ENCODE data around the gene HDAC9.

Gene HDAC9

DNA sequence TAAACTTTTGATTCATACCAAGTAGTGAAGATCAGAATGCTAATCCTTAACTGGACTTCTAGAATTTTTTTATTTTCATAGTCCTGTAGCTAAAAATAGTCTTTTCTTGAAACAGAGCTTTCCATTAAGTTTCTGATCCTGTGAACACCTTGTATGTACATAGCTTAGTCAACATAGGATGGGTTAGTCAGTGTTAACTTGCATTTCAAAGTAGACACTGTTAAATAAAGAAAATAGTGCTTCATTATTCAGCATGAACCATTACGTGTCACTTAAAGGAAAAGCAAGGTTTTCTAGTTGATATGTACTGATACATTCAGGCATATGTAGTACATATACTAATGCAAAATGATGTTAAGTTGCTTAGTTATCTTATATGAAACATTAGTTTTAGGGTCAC, 7.5 kb upstream of the HDAC9 start:
- Histone ChIP-seq H3K9me3 (ENCODE audit: insufficient read depth, low read depth, low read length) (no peaks in the 10 kb centered on the region), H3K4me2 (ENCODE audit: low read depth, low read length, poor library complexity, severe bottlenecking) (peak overlapping the region; percentile 47), H3K9ac (ENCODE audit: low read depth, low read length, poor library complexity, severe bottlenecking) (no peak overlapping the region), H3K9me2 (replicated peaks; ENCODE audit: low read depth, low read length) (no peaks in the 10 kb centered on the region), H4K20me1 (ENCODE audit: insufficient read depth, low read length, poor library complexity, severe bottlenecking) (no peaks in the 10 kb centered on the region), H3K4me3 (ENCODE audit: low read length, poor library complexity, severe bottlenecking) (no peak overlapping the region), H3K27me3 (ENCODE audit: insufficient read depth, low read length, poor library complexity, severe bottlenecking) (no peaks in the 10 kb centered on the region), H3F3A (ENCODE audit: low read depth) (no peaks in the 10 kb centered on the region), H3K79me2 (ENCODE audit: insufficient read depth, low read length) (peaks cover 40% of the 10 kb centered on the region), H3K36me3 (ENCODE audit: insufficient read depth, low read length) (no peaks in the 10 kb centered on the region), H3K4me1 (ENCODE audit: insufficient read depth, low read length, poor library complexity, severe bottlenecking) (peaks cover 2% of the 10 kb centered on the region), H2AFZ (ENCODE audit: low read length) (no peak overlapping the region)
- TF ChIP-seq, protein P1, sequence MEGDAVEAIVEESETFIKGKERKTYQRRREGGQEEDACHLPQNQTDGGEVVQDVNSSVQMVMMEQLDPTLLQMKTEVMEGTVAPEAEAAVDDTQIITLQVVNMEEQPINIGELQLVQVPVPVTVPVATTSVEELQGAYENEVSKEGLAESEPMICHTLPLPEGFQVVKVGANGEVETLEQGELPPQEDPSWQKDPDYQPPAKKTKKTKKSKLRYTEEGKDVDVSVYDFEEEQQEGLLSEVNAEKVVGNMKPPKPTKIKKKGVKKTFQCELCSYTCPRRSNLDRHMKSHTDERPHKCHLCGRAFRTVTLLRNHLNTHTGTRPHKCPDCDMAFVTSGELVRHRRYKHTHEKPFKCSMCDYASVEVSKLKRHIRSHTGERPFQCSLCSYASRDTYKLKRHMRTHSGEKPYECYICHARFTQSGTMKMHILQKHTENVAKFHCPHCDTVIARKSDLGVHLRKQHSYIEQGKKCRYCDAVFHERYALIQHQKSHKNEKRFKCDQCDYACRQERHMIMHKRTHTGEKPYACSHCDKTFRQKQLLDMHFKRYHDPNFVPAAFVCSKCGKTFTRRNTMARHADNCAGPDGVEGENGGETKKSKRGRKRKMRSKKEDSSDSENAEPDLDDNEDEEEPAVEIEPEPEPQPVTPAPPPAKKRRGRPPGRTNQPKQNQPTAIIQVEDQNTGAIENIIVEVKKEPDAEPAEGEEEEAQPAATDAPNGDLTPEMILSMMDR (conservative IDR thresholded peaks at IDR 0.05; ENCODE audit: low read length) = no peak

DNA sequence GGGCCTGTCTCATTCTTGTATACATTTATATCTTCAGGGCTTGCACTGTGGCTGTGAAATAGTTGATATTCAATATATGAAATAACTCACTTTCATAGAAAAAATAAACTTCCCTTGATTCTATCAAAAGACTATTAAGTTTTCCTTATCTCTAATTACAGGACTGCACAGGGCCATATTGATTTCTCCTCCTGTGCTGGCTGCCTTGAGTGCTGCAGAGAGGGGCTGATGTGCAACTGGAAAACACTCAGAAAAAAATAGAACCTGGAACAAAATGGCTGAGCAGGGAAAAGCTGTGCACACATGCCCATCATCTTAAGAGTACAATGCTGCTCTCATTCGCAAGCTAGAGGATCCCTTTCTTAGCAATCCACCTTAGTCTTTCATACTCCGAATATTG, 5.9 kb upstream of the HDAC9 start:
- TF ChIP-seq, protein P1 (conservative IDR thresholded peaks at IDR 0.05; ENCODE audit: low read length) = no peak
- no peak for TF ChIP-seq EZH2phosphoT487 (IDR thresholded peaks at IDR 0.05; ENCODE audit: borderline replicate concordance)
- H2AFZ ChIP-seq (ENCODE audit: low read length) = no peak overlapping the region
- no peaks in the 10 kb centered on the region for H3K36me3 ChIP-seq (ENCODE audit: insufficient read depth, low read length)
- H3K4me2 ChIP-seq (ENCODE audit: low read depth, low read length, poor library complexity, severe bottlenecking) = no peak overlapping the region
- peaks cover 44% of the 10 kb centered on the region for H3K79me2 ChIP-seq (ENCODE audit: insufficient read depth, low read length)
- H4K20me1 ChIP-seq (ENCODE audit: insufficient read depth, low read length, poor library complexity, severe bottlenecking) = peaks cover under 1% of the 10 kb centered on the region
- no peaks in the 10 kb centered on the region for H3F3A ChIP-seq (ENCODE audit: low read depth)
- H3K4me3 ChIP-seq (ENCODE audit: low read length, poor library complexity, severe bottlenecking) = no peak overlapping the region
- no peaks in the 10 kb centered on the region for H3K9me2 ChIP-seq (replicated peaks; ENCODE audit: low read depth, low read length)
- H3K4me1 ChIP-seq (ENCODE audit: insufficient read depth, low read length, poor library complexity, severe bottlenecking) = peaks cover 8% of the 10 kb centered on the region
- no peaks in the 10 kb centered on the region for H3K9me3 ChIP-seq (ENCODE audit: insufficient read depth, low read depth, low read length)
- H3K27me3 ChIP-seq (ENCODE audit: insufficient read depth, low read length, poor library complexity, severe bottlenecking) = no peaks in the 10 kb centered on the region
- no peak overlapping the region for H3K9ac ChIP-seq (ENCODE audit: low read depth, low read length, poor library complexity, severe bottlenecking)

DNA sequence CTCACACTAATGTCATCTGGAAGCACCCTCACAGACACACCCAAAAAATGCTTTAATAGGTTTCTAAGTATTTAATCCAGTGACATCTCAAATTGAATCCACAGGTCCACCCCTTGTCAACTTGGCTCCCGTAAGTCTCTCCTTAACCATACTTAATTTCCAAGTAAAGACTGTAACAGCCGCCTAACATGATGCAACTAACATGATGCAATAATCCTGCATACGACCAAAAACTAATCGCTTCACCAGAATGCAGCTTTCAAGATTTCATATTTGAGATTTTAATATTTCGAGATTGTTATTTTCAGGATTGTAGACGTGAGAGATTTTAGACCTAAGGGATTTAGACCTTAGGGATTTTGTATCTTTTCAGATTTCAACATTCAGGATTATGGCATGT, 3.7 kb upstream of the HDAC9 start:
- Histone ChIP-seq H3F3A (ENCODE audit: low read depth) (no peaks in the 10 kb centered on the region), H4K20me1 (ENCODE audit: insufficient read depth, low read length, poor library complexity, severe bottlenecking) (peaks cover 6% of the 10 kb centered on the region), H3K4me2 (ENCODE audit: low read depth, low read length, poor library complexity, severe bottlenecking) (no peak overlapping the region), H3K4me1 (ENCODE audit: insufficient read depth, low read length, poor library complexity, severe bottlenecking) (peaks cover 30% of the 10 kb centered on the region), H3K9me2 (replicated peaks; ENCODE audit: low read depth, low read length) (no peaks in the 10 kb centered on the region), H3K79me2 (ENCODE audit: insufficient read depth, low read length) (peaks cover 55% of the 10 kb centered on the region), H3K9ac (ENCODE audit: low read depth, low read length, poor library complexity, severe bottlenecking) (no peak overlapping the region), H2AFZ (ENCODE audit: low read length) (no peak overlapping the region), H3K9me3 (ENCODE audit: insufficient read depth, low read depth, low read length) (no peaks in the 10 kb centered on the region), H3K27me3 (ENCODE audit: insufficient read depth, low read length, poor library complexity, severe bottlenecking) (no peaks in the 10 kb centered on the region), H3K4me3 (ENCODE audit: low read length, poor library complexity, severe bottlenecking) (no peak overlapping the region), H3K36me3 (ENCODE audit: insufficient read depth, low read length) (no peaks in the 10 kb centered on the region)
- TF ChIP-seq, protein P1 (conservative IDR thresholded peaks at IDR 0.05; ENCODE audit: low read length) = no peak
- TF ChIP-seq EZH2phosphoT487 (IDR thresholded peaks at IDR 0.05; ENCODE audit: borderline replicate concordance) = no peak

All from Loucy (cell line).